GM18502 (cell line): ENCODE measurements around the gene HIRIP3.

Experiments used
- ATAC-seq: cut with Tn5 transposase; IDR thresholded peaks from one replicate; pipeline ENCODE4 v1.9.1; 2021; ENCODE audit warnings: mild to moderate bottlenecking; ENCODE audit not compliant: unreplicated experiment, poor library complexity

Gene HIRIP3

GRCh38 chr16:30002614-30003346 lies 7.4 kb upstream of the HIRIP3 start:
- no peak for ATAC-seq

- no peak for ATAC-seq
These were observed 5.6 kb upstream of the HIRIP3 start for GRCh38 chr16:30000735-30001631.

GRCh38 chr16:29999605-30000004 lies 4.2 kb upstream of the HIRIP3 start:
- ATAC-seq, result no peak

GRCh38 chr16:29996766-29997250 lies 1.4 kb upstream of the HIRIP3 start:
- no peak for ATAC-seq

- peak; percentile 91 for ATAC-seq
These were observed 721 bp upstream of the HIRIP3 start, which contains the start of gene INO80E for GRCh38 chr16:29995911-29996765. TSS of gene INO80E (plus strand) at chr16:29996241. CDS start at chr16:29996311, 70 bp downstream.

- peak; percentile 32 for ATAC-seq
These were observed 655 bp downstream of the HIRIP3 start for GRCh38 chr16:29994600-29995323.

- no peak for ATAC-seq
These were observed 1.4 kb downstream of the HIRIP3 start for GRCh38 chr16:29993903-29994599.

GRCh38 chr16:29993191-29993902 lies 2.1 kb downstream of the HIRIP3 start:
- ATAC-seq, result no peak

- ATAC-seq, result no peak
These were observed 3.0 kb downstream of the HIRIP3 start for GRCh38 chr16:29992344-29992967.

- no peak for ATAC-seq
These were observed 3.9 kb downstream of the HIRIP3 start for GRCh38 chr16:29991571-29991904.

- ATAC-seq, result no peak
These were observed 4.4 kb downstream of the HIRIP3 start for GRCh38 chr16:29990883-29991570.

- ATAC-seq, result no peak
These were observed 5.4 kb downstream of the HIRIP3 start for GRCh38 chr16:29990034-29990433.

- ATAC-seq, result no peak
These were observed 6.1 kb downstream of the HIRIP3 start for GRCh38 chr16:29989111-29989858.

- ATAC-seq, result no peak
These were observed 6.9 kb downstream of the HIRIP3 start for GRCh38 chr16:29988346-29989075.

GRCh38 chr16:29987371-29988085 lies 7.9 kb downstream of the HIRIP3 start:
- ATAC-seq, result no peak

GRCh38 chr16:29986931-29987330 lies 8.5 kb downstream of the HIRIP3 start:
- ATAC-seq, result no peak
